Fibroblast of skin of back (primary cell): ENCODE data around the gene ARVCF. TPM values are rescaled to one million over a fixed set of nuclear protein-coding genes. Genes with fewer than 3 reads are reported as not detected.

Source experiments
- DNase-seq: peaks from one replicate; pipeline ENCODE4 v3.0.0-alpha.2; 2013
- polyA plus RNA-seq, 2 experiments: library from polyadenylated mRNA; unstranded; fragments of 120-200 nt; gene quantifications; one replicate each; pipeline ENCODE4 v1.2.1, GENCODE V29; 2013; ENCODE audit not compliant: insufficient read length in 2 of 2

Gene ARVCF, protein sequence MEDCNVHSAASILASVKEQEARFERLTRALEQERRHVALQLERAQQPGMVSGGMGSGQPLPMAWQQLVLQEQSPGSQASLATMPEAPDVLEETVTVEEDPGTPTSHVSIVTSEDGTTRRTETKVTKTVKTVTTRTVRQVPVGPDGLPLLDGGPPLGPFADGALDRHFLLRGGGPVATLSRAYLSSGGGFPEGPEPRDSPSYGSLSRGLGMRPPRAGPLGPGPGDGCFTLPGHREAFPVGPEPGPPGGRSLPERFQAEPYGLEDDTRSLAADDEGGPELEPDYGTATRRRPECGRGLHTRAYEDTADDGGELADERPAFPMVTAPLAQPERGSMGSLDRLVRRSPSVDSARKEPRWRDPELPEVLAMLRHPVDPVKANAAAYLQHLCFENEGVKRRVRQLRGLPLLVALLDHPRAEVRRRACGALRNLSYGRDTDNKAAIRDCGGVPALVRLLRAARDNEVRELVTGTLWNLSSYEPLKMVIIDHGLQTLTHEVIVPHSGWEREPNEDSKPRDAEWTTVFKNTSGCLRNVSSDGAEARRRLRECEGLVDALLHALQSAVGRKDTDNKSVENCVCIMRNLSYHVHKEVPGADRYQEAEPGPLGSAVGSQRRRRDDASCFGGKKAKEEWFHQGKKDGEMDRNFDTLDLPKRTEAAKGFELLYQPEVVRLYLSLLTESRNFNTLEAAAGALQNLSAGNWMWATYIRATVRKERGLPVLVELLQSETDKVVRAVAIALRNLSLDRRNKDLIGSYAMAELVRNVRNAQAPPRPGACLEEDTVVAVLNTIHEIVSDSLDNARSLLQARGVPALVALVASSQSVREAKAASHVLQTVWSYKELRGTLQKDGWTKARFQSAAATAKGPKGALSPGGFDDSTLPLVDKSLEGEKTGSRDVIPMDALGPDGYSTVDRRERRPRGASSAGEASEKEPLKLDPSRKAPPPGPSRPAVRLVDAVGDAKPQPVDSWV
- polyA plus RNA-seq (2013, experiment 1 of 2; ENCODE audit: insufficient read length): 5.7 TPM
- polyA plus RNA-seq (2013, experiment 2 of 2; ENCODE audit: insufficient read length): 4.3 TPM

DNA sequence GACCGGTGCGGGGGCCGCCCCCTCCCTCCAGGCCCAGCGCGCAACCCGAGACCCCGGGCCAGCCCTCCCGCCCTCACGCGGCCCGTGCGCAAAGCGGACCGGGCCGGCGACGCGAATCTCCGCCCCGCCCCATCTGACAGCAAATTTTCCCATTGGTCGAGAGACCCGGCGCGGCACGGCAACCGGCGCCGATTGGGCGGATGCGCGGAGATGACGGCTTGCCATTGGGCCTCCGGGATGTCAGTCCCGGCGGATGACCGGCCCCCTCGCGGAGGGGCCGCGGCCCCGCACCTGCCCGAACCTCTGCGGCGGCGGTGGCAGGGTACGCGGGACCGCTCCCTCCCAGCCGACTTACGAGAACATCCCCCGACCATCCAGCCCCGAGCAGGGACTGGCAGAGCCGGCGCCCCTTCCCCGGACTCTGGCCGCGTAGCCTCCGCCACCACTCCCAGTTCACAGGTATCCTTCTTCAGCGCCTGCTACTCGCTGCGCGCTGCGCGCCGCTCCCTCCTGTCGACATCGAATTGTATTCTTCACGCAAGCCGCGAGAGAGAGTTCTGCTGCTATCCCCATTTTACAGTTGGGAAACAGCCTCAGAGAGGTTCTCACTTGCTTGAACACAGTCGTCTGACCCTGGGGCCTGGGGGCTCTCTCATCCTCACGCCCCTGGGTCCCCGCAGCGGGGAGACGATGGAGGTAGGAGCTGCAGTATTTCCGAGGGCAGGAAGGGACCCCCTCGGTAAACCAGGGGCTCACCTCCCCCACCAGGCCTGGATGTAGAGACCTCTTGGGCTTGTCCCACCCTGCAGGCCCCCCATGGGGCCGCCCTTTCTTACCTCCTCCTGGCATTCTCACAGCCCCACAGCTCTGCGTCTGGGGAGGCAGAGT lies at the start of gene ARVCF:
Gene ARVCF, minus strand, starts transcription at position 90 of the 888 bp plus-strand sequence. CDS start 26,029 bp downstream, outside the sequence.
- DNase-seq: peak; percentile 84

GRCh38 chr22:20065896-20066616 lies 49.4 kb upstream of the ARVCF start:
- no peak for DNase-seq

DNA sequence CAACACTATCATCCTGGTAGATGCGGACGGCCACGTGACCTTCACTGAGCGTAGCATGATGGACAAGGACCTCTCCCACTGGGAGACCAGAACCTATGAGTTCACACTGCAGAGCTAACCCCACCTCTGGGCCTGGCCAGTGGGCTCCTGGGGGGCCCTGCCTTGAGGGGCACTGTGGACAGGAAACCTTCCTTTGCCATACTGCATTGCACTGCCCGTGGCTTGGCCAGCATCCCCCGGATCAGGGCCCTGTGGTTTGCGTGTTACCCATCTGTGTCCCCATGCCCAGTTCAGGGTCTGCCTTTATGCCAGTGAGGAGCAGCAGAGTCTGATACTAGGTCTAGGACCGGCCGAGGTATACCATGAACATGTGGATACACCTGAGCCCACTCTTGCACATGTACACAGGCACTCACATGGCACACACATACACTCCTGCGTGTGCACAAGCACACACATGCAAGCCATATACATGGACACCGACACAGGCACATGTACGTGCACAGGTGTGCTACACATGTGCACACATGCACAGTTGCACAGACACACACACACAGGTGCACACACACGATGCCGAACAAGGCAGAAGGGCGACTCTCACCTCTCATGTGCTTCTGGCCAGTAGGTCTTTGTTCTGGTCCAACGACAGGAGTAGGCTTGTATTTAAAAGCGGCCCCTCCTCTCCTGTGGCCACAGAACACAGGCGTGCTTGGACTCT lies 48.1 kb upstream of the ARVCF start:
- no peak for DNase-seq

- DNase-seq: no peak
These were observed 47.5 kb upstream of the ARVCF start for GRCh38 chr22:20064140-20064480.

- DNase-seq: no peak
These were observed 46.9 kb upstream of the ARVCF start for GRCh38 chr22:20063271-20064139.

GRCh38 chr22:20062766-20063083 lies 46.1 kb upstream of the ARVCF start:
- DNase-seq: peak; percentile 7

DNA sequence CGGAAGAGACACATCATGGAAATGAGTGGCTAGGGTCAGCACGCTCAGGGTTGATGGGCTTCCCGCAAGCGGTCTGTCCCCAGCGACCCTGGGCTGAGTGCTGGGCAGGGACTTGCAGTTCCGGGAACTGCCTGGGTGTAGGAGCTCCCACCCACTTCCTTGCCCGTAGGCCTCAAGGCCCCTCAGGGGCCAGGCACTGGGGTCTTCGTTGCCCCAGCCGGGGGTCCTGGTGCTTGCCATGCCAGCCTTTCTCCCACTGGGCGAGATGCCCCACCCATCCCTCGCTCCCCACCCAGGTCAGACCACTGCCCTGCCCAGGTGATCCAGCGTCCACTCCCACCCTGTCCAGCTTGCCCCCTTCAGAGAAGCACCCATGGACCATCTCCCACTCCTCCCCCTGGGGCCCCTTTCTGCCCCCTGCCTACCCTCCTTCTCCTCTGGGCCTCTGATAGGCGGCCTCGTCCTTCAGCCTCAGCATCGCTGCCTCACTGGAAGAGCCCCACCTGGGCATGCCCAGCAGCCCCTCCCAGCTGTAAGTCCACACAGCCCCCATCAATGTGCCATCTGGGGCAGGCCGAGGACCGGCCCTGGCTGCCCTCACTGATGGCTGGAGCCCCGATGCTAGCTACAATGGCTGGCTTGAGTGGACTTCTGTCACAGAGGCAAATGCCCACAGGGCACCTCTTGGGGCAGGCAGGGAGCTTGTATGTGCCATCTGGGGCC lies 45.6 kb upstream of the ARVCF start:
- no peak for DNase-seq

DNA sequence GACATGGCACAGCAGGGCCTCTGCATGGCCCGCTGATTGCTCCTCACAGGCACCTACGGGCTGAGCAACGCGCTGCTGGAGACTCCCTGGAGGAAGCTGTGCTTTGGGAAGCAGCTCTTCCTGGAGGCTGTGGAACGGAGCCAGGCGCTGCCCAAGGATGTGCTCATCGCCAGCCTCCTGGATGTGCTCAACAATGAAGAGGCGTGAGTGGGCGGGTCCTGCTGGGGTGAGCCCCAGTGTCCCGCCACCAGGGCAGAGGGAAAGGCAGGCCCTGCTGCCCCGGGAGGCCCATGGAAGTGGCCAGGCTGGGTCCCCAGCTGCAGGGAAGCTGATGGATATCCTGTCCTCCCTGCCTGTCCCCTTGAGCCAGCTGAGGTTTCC lies 44.8 kb upstream of the ARVCF start:
- no peak for DNase-seq

GRCh38 chr22:20060700-20061480 lies 44.3 kb upstream of the ARVCF start:
- DNase-seq: no peak

GRCh38 chr22:20058989-20059770 lies 42.6 kb upstream of the ARVCF start:
- DNase-seq: no peak

GRCh38 chr22:20057596-20058268 lies 41.1 kb upstream of the ARVCF start:
- no peak for DNase-seq

DNA sequence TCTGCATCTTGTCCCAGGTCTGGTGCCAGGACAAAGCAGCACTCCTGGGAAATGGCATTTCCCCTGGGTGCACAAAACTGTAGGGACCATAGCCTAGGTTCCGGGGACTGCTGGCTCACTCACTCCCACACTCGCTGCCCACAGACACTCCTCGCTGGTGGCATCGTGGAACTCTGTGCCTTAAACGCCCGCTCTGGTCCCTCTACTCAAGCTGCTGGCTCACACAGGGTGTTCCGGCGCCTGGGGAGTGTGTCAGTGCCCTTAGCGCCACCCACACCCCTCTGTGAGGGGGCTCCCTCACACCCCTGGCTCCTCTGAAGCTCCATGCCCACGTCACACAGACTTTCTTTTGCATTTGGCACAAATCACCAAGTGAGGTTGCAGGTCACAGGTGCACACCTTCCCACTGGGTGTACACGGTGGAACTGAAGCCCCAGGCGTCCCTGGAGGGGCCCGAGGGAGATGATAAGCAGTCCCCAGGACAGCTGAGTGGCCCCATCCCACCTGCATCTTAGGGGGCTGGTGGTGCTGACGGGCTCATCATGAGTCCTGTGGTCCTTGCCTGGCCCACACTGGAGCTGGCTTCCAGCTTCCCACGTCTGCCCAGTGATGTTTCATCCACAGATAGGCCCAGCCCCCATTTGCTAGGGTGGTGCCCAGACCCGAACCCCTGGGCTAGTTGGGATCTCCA lies 40.2 kb upstream of the ARVCF start:
- DNase-seq: no peak

GRCh38 chr22:20056161-20056560 lies 39.5 kb upstream of the ARVCF start:
- DNase-seq: no peak

GRCh38 chr22:20055654-20056053 lies 39.0 kb upstream of the ARVCF start:
- no peak for DNase-seq

DNA sequence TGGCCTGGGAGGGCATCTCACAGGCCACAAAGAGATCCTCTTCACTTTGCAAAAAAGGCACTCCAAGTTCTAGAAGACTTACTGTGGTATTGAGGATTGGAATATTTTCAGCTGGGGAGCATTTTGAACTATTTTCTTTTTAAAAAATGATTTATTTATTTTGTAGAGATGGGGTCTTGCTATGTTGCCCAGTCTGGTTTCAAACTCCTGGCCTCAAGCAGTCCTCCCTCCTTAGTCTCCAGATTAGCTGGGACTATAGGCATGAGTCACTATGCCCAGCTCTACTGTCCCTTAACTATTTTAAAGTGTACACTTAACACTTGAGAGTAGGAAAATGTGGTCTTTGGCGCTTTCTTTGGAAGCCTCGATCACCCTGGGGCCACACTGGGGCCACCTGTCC lies 38.5 kb upstream of the ARVCF start:
- no peak for DNase-seq

DNA sequence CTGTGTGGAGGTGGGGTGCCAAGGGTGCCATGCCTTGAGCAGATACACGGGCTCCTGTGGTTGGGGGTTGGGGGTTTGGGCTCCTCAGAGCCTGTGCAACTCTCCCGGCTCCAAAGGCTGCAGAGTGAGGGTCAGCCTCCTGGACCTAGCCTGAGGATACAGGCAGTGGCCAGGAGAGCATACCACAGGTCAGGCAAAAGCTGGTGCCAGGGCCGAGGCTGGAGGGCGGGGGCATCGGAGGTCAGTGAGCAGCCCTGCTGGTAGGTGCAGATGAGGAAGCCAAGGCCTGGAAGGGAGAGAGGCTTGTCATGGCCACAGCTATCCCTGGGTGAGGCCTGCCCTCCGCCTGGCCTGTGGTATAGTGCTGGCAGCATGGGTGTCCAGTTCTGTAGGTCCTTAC lies 37.9 kb upstream of the ARVCF start:
- no peak for DNase-seq

GRCh38 chr22:20054034-20054427 lies 37.4 kb upstream of the ARVCF start:
- no peak for DNase-seq
